Activated CD8-positive, alpha-beta memory T cell treated with anti-CD3 and anti-CD28 coated beads, Interleukin-2, amount 50 U/mL, for 1 hour (primary cell): ENCODE data around the gene IL34.

Source experiments
- DNase-seq: peaks from one replicate; pipeline ENCODE4 v3.0.0-alpha.2; 2020; ENCODE audit errors: extremely low read depth

IL34 gene

GRCh38 chr16:70702624-70703023 lies 56.3 kb downstream of the IL34 start:
- no peak for DNase-seq

GRCh38 chr16:70703041-70703834 lies 56.9 kb downstream of the IL34 start:
- DNase-seq: no peak

DNA sequence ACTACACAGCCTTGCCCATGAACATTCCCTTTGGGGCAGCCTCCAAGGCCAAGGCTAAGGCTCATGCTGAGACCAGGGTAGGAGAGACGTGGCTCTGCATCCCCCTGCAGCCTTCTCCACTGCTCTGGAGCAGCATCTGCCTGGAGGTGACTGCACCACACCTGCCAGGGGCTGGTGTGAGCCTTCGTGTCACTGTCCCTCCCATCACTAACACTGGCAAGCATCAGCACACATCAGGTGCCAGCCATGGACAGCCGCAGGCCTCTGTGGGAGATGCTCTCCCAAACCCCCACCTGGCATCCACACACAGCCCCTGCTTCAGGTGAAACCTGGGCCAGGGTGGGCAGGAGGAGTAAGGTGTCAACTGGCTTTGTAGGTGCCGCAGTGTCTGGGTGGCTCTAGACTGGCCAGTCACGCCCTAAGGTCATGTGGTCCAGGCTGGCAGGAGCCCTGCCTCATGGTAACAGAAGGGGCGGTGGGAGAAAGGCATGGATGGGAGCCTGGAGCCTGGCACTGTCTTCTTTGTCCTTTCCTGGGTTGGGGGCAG lies 57.5 kb downstream of the IL34 start:
- no peak for DNase-seq

DNA sequence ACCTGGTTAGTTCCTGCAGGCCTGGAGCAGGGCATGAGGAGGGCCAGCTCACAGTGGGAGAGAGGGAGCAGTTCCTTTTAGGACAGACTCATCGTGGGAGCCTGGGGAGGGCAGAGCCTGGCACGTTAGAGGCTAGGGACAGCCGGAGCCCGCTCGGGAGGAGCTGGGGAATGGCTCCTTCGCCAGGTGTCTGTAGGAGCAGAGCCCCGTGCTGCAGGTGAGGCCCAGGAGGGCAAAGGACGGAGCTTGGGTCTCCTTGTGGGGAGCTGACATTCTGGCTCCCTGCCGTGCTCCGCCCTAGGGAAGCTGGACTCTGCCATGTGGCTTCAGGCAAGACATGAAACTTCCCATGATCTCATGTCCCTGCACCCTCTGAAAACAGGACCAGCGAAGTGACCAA lies 58.2 kb downstream of the IL34 start:
- DNase-seq: no peak

DNA sequence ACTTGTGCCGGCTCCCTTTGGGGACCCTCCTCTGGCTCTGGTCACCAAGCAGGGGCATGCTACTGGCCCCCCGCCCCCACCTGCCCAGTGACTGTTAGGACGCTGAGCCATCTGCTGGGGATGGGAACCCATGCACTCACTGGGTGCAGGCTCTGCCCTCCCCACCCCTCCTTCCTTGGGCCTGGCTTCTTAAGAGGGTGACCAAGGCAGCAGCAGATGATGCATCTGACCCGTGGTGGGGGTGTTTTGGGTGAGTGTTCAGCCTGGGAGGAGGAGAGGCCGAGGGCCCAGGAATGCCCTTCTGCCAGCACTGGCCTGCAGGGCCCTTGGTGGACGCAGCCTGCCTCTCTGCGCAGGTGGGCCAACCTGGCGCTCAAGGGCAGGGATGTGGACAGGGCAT lies 58.7 kb downstream of the IL34 start:
- DNase-seq: no peak

- no peak for DNase-seq
Observed at GRCh38 chr16:70706948-70707465, 60.6 kb downstream of the IL34 start.

DNA sequence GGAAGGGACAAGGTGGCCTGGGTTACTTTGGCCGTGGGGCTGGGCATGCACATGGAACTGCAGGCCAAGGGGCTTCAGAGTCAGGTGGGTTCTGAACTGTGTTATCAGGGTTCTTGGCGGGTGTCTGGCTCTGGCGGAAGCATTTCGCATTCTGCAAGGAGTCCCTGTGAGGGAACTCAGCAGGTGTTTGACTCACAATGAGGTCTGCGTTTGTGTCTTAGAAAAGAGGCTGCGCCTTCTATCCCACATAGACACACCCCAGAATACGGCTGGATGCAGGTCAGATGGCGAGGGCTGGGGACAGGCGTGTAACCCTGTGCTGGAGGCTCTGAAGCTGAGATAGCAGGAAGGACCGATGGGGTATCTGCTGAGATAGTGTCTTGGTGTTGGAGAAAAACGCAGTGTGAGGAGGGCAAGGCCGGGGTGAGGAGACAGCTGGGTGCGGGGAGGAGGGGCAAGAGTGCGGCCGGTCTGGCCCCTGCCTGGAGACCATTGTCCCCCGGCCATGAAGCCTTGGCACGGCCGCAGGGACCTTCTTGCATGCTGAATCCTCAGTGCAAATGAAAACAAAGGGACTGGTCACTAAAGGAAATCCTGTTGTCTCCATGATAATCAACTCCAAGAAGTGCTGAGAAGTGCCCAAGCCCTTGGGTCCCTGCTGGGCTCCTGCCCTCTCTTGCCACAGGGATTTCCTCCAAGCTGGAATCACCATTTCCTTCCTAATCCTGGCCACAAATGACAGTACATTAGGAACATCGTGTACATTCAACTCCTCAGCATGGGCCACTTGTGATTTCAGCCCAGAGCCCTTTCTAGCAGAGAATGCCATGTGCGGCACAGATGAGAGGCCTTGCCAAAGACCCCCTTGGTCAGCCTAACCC lies 62.2 kb downstream of the IL34 start:
- DNase-seq: no peak

DNA sequence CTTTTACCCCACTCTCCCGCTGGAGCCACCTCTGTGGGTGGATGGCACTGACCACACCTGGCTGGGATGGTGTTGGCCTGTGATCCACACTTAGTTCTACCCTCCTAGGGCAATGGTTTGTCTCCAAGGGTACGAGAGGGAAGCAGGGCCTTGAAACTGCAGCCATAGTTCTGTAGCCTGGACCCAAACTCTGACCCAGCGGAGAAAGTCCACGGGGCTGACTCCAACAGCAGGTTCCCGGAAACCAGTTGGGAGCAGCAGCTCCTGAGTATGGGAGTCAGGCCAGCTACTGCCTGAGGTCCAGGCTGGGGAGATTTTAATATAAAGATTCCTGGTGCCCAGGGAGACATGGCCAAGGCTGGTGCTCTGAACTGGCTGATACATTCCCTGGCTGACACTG lies 63.1 kb downstream of the IL34 start:
- no peak for DNase-seq

- no peak for DNase-seq
Observed at GRCh38 chr16:70709942-70710341, 63.6 kb downstream of the IL34 start.
